Endodermal cell (in vitro differentiated cells): Measurements from ENCODE around the gene SIAH3. TPM values are rescaled to one million over a fixed set of nuclear protein-coding genes. Genes with fewer than 3 reads are reported as not detected.

Experiments used
- DNase-seq: peaks from one replicate; pipeline ENCODE4 v3.0.0-alpha.2; 2017
- H3K27ac ChIP-seq: 2 replicates; pipeline ENCODE4 v1.5.1; 2013; ENCODE audit warnings: mild to moderate bottlenecking, low read depth, low read length, moderate library complexity
- H3K27me3 ChIP-seq: 2 replicates; pipeline ENCODE4 v1.6.1; 2013; ENCODE audit warnings: mild to moderate bottlenecking, low read length, moderate library complexity; ENCODE audit not compliant: insufficient read depth, control insufficient read depth, poor library complexity, severe bottlenecking
- H3K36me3 ChIP-seq: 2 replicates; pipeline ENCODE4 v1.7.0; 2013; ENCODE audit warnings: mild to moderate bottlenecking, low read length, moderate library complexity; ENCODE audit not compliant: control insufficient read depth, insufficient read depth
- H3K4me1 ChIP-seq: one replicate; pipeline ENCODE4 v1.7.0; 2013; ENCODE audit warnings: low read length; ENCODE audit not compliant: control insufficient read depth, insufficient read depth
- H3K4me3 ChIP-seq: 2 replicates; pipeline ENCODE4 v1.5.1; 2013; ENCODE audit warnings: mild to moderate bottlenecking, low read length, moderate library complexity
- H3K9ac ChIP-seq: 2 replicates; pipeline ENCODE4 v1.6.1; 2013; ENCODE audit warnings: mild to moderate bottlenecking, low read length, moderate library complexity; ENCODE audit not compliant: poor library complexity, severe bottlenecking; ENCODE audit errors: extremely low read depth
- H3K9me3 ChIP-seq: 2 replicates; pipeline ENCODE4 v1.6.1; 2013; ENCODE audit warnings: mild to moderate bottlenecking, low read length, moderate library complexity; ENCODE audit not compliant: control insufficient read depth
- H3K27ac Mint-ChIP-seq: 2 replicates; pipeline ENCODE4 v1.8.0; 2020; ENCODE audit warnings: mixed read lengths
- H3K27me3 Mint-ChIP-seq: 2 replicates; pipeline ENCODE4 v1.8.0; 2021; ENCODE audit warnings: mild to moderate bottlenecking, mixed read lengths; ENCODE audit not compliant: insufficient read depth
- H3K36me3 Mint-ChIP-seq: 2 replicates; pipeline ENCODE4 v1.8.0; 2020; ENCODE audit warnings: low read depth, mixed read lengths
- H3K4me1 Mint-ChIP-seq: 2 replicates; pipeline ENCODE4 v1.8.0; 2020; ENCODE audit warnings: mixed read lengths
- H3K4me3 Mint-ChIP-seq: 2 replicates; pipeline ENCODE4 v1.8.0; 2020; ENCODE audit warnings: mild to moderate bottlenecking, moderate library complexity, mixed read lengths
- H3K9me3 Mint-ChIP-seq: 2 replicates; pipeline ENCODE4 v1.8.0; 2020; ENCODE audit warnings: mild to moderate bottlenecking, mixed read lengths
- WGBS, 2 experiments: methylation state at CpG; one replicate each; pipeline versions ENCODE4 v1.1.5 to v1.1.7; 2013; ENCODE audit warnings: missing lambda C conversion rate in 2 of 2, mixed read lengths in 1 of 2; ENCODE audit not compliant: insufficient coverage in 1 of 2, insufficient read length in 1 of 2; 5-methylcytosine and 5-hydroxymethylcytosine counted together
- total RNA-seq, 2 donors: library from RNA; stranded (reverse); fragmentation: NEBNext Ultra II Directional in 1 of 2; extraction: Animal tissue kit (Norgen Biotek cat#: 25700) in 1 of 2; gene quantifications; 2 replicates in 1 of 2; 3 replicates in 1 of 2; pipeline ENCODE4 v1.2.1, GENCODE V29; 2021
- TF ChIP-seq, protein P1 (sequence below): fragments of 200-600 bp; sonication (generic); conservative IDR thresholded peaks from 2 replicates; pipeline ENCODE4 v1.5.0; 2021; ENCODE audit warnings: antibody characterized with exemption, mild to moderate bottlenecking

SIAH3 gene
- total RNA-seq, 2 donors from 2014 or later, result not detected

- TF ChIP-seq, protein P1, sequence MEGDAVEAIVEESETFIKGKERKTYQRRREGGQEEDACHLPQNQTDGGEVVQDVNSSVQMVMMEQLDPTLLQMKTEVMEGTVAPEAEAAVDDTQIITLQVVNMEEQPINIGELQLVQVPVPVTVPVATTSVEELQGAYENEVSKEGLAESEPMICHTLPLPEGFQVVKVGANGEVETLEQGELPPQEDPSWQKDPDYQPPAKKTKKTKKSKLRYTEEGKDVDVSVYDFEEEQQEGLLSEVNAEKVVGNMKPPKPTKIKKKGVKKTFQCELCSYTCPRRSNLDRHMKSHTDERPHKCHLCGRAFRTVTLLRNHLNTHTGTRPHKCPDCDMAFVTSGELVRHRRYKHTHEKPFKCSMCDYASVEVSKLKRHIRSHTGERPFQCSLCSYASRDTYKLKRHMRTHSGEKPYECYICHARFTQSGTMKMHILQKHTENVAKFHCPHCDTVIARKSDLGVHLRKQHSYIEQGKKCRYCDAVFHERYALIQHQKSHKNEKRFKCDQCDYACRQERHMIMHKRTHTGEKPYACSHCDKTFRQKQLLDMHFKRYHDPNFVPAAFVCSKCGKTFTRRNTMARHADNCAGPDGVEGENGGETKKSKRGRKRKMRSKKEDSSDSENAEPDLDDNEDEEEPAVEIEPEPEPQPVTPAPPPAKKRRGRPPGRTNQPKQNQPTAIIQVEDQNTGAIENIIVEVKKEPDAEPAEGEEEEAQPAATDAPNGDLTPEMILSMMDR, result no peak
- peaks cover 5% of the 10 kb centered on the region for H3K4me1 ChIP-seq
- H3K9me3 Mint-ChIP-seq, result no peaks in the 10 kb centered on the region
- no peaks in the 10 kb centered on the region for H3K27me3 ChIP-seq
- 88 to 89% methylated on average over 3 to 5 of the region's 5 CpGs for WGBS, 2 experiments
- no peak overlapping the region for H3K9ac ChIP-seq
- no peak overlapping the region for H3K4me3 Mint-ChIP-seq
- no peaks in the 10 kb centered on the region for H3K9me3 ChIP-seq
- H3K4me1 Mint-ChIP-seq, result peaks cover 22% of the 10 kb centered on the region
- H3K4me3 ChIP-seq, result no peak overlapping the region
- no peaks in the 10 kb centered on the region for H3K36me3 ChIP-seq
- H3K27ac ChIP-seq, result no peak overlapping the region
- no peak for DNase-seq
- no peak overlapping the region for H3K27ac Mint-ChIP-seq
- H3K36me3 Mint-ChIP-seq, result no peaks in the 10 kb centered on the region
- no peaks in the 10 kb centered on the region for H3K27me3 Mint-ChIP-seq
These were observed 24.8 kb downstream of the SIAH3 start for GRCh38 chr13:45826731-45827130.

DNA sequence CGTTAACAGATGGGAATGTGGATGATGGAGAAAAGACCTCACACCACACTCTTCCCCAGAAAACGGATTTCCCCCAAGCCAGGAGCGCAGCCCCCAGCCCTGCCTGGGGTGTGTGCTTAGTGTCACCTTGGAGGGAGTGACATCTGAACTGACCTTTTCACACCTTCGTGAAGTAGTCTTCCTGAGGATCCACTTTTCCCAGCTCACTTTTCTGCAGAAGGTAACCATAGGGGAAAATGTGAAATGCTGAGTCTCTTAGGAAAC, 26.2 kb downstream of the SIAH3 start:
- Mint-ChIP-seq H3K27ac (no peak overlapping the region), H3K36me3 (no peaks in the 10 kb centered on the region), H3K4me1 (peaks cover 22% of the 10 kb centered on the region), H3K4me3 (no peak overlapping the region), H3K27me3 (no peaks in the 10 kb centered on the region), H3K9me3 (no peaks in the 10 kb centered on the region)
- H3K9ac ChIP-seq, result no peak overlapping the region
- no peak for DNase-seq
- TF ChIP-seq, protein P1, result no peak
- WGBS, 2 experiments, result 78 to 100% methylated on average over 1 to 3 of the region's 4 CpGs
- no peaks in the 10 kb centered on the region for H3K27me3 ChIP-seq
- H3K36me3 ChIP-seq, result no peaks in the 10 kb centered on the region
- no peak overlapping the region for H3K4me3 ChIP-seq
- H3K9me3 ChIP-seq, result no peaks in the 10 kb centered on the region
- H3K27ac ChIP-seq, result no peak overlapping the region
- H3K4me1 ChIP-seq, result peaks cover 5% of the 10 kb centered on the region

- H3K27ac ChIP-seq, result no peak overlapping the region
- H3K27me3 ChIP-seq, result no peaks in the 10 kb centered on the region
- Mint-ChIP-seq H3K4me3 (no peak overlapping the region), H3K36me3 (peaks cover 1% of the 10 kb centered on the region), H3K9me3 (peaks cover 4% of the 10 kb centered on the region), H3K27me3 (no peaks in the 10 kb centered on the region), H3K4me1 (peaks cover 21% of the 10 kb centered on the region), H3K27ac (no peak overlapping the region)
- TF ChIP-seq, protein P1, result no peak
- no peak overlapping the region for H3K4me3 ChIP-seq
- H3K9me3 ChIP-seq, result peaks cover 3% of the 10 kb centered on the region
- H3K9ac ChIP-seq, result no peak overlapping the region
- no peak for DNase-seq
- H3K4me1 ChIP-seq, result peaks cover 5% of the 10 kb centered on the region
- no peaks in the 10 kb centered on the region for H3K36me3 ChIP-seq
These were observed 28.0 kb downstream of the SIAH3 start for GRCh38 chr13:45823583-45823982.
